GM12878 (cell line): ENCODE measurements around the gene RHOG. TPM values are rescaled to one million over a fixed set of nuclear protein-coding genes. Genes with fewer than 3 reads are reported as not detected.
A peak's percentile ranks its signal among the peaks of the same experiment; 100 is the strongest.

ENCODE experiments used
- CHD2 ChIP-seq: IDR thresholded peaks from 2 replicates; pipeline ENCODE4 v1.6.1; 2011; ENCODE audit warnings: low read depth, low read length, improper control_type of control experiment, borderline replicate concordance
- IKZF1 ChIP-seq: fragments of 450-650 bp; conservative IDR thresholded peaks from 2 replicates; pipeline ENCODE4 v1.6.1; 2017; ENCODE audit warnings: antibody characterized with exemption, mild to moderate bottlenecking
- IRF4 ChIP-seq: IDR thresholded peaks from 2 replicates; pipeline ENCODE4 v1.6.1; 2011; ENCODE audit warnings: low read depth, low read length
- NFIC ChIP-seq: IDR thresholded peaks from 2 replicates; pipeline ENCODE4 v1.6.1; 2012; ENCODE audit warnings: low read depth, mild to moderate bottlenecking, inconsistent platforms, low read length, moderate library complexity
- RFX5 ChIP-seq: IDR thresholded peaks from 2 replicates; pipeline ENCODE4 v1.6.1; 2011; ENCODE audit warnings: low read depth, low read length, improper control_type of control experiment
- SPI1 ChIP-seq: IDR thresholded peaks from 2 replicates; pipeline ENCODE4 v1.6.1; 2011; ENCODE audit warnings: low read depth, mild to moderate bottlenecking, low read length, moderate library complexity, borderline replicate concordance; ENCODE audit not compliant: insufficient read depth
- SRF ChIP-seq, 2 experiments: IDR thresholded peaks; 2 replicates each; pipeline ENCODE4 v1.6.1; 2011; ENCODE audit warnings: low read depth in 2 of 2, low read length in 2 of 2, mild to moderate bottlenecking in 1 of 2, moderate library complexity in 1 of 2
- TCF12 ChIP-seq: IDR thresholded peaks from 2 replicates; pipeline ENCODE4 v1.6.1; 2011; ENCODE audit warnings: low read depth, mild to moderate bottlenecking, low read length
- WRNIP1 ChIP-seq: IDR thresholded peaks from 2 replicates; pipeline ENCODE4 v1.6.1; 2011; ENCODE audit warnings: low read depth, low read length, improper control_type of control experiment, borderline replicate concordance
- polyA plus RNA-seq, 11 experiments: library from polyadenylated mRNA; depleted of rRNA in 4 of 11; unstranded in 6 of 11; stranded (reverse) in 5 of 11; fragments of >200 nt; fragmentation: Nextera tagmentation in 4 of 11; fragmentation: Illumina TruSeq in 1 of 11; extraction: Ambion mirVana in 4 of 11; extraction: Trizol in 1 of 11; gene quantifications; 1 replicate in 1 of 11; 2 replicates in 10 of 11; pipeline versions ENCODE4 v1.2.1 to v1.2.3, GENCODE V29; 2011 to 2016; ENCODE audit warnings: inconsistent platforms in 2 of 11, missing spikeins in 2 of 11, low read depth in 1 of 11
- total RNA-seq, 4 experiments: library from RNA; depleted of rRNA in 3 of 4; stranded (reverse); fragments of >200 nt in 3 of 4; fragmentation: Illumina TruSeq in 1 of 4; extraction: Trizol in 1 of 4; gene quantifications; 2 replicates each; pipeline versions ENCODE4 v1.2.1 to v1.2.3, GENCODE V29; 2013 to 2021
- TF ChIP-seq, protein P1 (sequence below): IDR thresholded peaks from 2 replicates; pipeline ENCODE4 v1.6.1; 2011; ENCODE audit warnings: borderline replicate concordance, low read depth, mild to moderate bottlenecking, moderate library complexity, mixed read lengths, low read length; ENCODE audit not compliant: insufficient read depth; ENCODE audit errors: extremely low read length
- TF ChIP-seq, protein P2 (sequence below): fragments of 150-350 bp; IDR thresholded peaks from 2 replicates; pipeline ENCODE4 v1.6.1; 2014; ENCODE audit warnings: mild to moderate bottlenecking, low read depth, low read length

RHOG gene
- total and polyA plus RNA-seq, 10 of the 15 experiments (the other 5 are each of a cell fraction or from before 2014, with no cell fraction given) = 16.0 to 172 (median 94.8) TPM

DNA sequence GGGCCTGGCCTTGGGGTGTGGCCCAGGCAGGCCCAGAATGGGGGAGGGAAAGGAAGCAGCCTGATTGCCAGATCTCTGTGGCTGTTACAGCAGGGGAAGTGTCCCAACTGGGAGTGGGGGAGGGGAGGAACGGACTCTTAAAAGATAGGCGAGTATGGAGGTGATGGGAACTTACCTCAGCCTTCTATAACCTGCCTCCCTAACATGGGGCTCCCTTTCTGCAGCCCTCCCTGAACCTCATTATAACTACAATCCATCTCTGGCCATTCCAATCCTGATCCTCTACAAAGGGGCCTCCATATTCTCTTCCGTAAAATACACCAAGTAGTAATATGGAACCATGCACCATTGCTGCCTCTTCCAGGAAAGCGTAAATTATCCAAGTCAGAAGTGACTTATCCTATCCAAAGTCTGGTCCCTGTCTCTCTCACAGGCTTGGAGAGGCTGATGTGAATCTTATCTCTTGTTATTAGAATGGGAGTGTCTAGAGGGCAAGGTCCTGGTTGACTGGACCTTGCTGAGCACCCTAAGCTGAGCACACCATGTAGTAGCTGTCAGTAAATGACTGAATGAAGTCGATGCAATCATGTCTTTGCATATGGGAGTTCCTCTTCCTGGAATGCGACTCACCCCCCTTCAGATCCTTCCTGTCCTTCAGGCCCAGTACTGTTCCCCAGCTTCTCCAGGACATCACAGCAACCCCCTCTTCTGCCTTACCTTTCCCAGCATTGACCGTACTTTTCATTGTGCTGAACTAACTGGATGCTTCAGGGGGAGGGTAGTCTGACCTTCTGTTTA, 5.9 kb downstream of the RHOG start (continued):
- TF ChIP-seq, protein P1, sequence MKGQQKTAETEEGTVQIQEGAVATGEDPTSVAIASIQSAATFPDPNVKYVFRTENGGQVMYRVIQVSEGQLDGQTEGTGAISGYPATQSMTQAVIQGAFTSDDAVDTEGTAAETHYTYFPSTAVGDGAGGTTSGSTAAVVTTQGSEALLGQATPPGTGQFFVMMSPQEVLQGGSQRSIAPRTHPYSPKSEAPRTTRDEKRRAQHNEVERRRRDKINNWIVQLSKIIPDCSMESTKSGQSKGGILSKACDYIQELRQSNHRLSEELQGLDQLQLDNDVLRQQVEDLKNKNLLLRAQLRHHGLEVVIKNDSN = no peak
- TF ChIP-seq NFIC = no peak
- TF ChIP-seq SPI1 = peak; percentile 48; the same call in 1 of the 2 replicates
- TF ChIP-seq, protein P2, sequence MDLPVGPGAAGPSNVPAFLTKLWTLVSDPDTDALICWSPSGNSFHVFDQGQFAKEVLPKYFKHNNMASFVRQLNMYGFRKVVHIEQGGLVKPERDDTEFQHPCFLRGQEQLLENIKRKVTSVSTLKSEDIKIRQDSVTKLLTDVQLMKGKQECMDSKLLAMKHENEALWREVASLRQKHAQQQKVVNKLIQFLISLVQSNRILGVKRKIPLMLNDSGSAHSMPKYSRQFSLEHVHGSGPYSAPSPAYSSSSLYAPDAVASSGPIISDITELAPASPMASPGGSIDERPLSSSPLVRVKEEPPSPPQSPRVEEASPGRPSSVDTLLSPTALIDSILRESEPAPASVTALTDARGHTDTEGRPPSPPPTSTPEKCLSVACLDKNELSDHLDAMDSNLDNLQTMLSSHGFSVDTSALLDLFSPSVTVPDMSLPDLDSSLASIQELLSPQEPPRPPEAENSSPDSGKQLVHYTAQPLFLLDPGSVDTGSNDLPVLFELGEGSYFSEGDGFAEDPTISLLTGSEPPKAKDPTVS = no peak
- no peak for TF ChIP-seq WRNIP1
- TF ChIP-seq CHD2 = peak; percentile 35; the same call in 1 of the 2 replicates
- TF ChIP-seq RFX5 = no peak
- 0 out of 2 replicates have a peak, but pooled peaks have one; percentile 9 for TF ChIP-seq IRF4
- TF ChIP-seq TCF12 = no peak
- 0 out of 2 replicates have a peak, but pooled peaks have one; percentile 12 for TF ChIP-seq IKZF1
- TF ChIP-seq SRF (IDR thresholded peaks at IDR 0.05; ENCODE audit: low read depth in 2 of 2, low read length in 2 of 2) = no peak
